ENCODE measurements around the gene JAK3.
A peak's percentile ranks its signal among the peaks of the same experiment; 100 is the strongest.
"Not testable (repeated sequence)": the region's sequence is repeated elsewhere in the genome, so short reads cannot be mapped to it uniquely, and the experiment has no call there.

JAK3 gene

DNA sequence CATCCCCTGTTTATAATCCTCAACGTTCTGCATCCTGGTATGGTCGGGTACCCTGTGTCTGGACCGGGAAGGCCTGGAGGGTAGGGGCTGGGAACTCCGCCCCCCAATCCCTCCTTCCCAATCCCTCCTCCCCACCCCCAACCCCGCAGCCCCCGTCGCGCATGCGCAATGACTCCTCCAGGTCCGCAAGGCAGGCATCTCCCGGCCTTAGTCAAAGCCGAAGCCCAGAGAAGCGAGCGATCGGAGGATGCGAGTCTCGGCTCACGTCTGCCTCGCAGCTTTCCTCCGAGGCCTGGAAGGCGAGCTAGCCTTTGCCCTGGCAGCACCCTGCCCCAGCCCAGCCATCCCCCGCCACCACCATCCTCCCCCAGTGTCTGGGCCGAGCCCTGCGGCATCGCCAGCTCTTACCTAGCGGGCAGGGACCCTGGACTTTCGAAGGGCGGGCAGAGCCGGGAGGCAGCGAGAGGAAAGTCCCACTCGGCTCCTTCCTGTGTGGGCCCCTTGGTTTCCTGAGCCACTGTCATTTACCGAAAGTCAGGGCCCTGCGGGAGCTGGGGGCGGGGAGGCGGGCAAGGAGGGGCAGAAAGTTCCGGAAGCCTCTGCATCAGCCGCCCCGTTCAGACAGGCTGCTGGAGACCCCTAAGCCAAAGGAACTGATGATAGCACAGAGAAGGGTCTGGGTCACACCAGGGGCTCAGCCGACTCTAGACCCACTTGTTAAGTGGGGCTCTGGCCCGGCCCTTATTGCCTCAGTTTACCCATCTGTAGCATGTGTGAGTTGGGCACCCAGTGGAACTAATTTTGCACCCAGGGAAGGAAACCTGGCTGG lies at the start of gene JAK3:
TSS of gene JAK3 (minus strand) at position 445 of the 829 bp plus-strand sequence. CDS start 3,565 bp downstream, outside the sequence.
- peak; percentile 92 to 94 for DNase-seq

DNA sequence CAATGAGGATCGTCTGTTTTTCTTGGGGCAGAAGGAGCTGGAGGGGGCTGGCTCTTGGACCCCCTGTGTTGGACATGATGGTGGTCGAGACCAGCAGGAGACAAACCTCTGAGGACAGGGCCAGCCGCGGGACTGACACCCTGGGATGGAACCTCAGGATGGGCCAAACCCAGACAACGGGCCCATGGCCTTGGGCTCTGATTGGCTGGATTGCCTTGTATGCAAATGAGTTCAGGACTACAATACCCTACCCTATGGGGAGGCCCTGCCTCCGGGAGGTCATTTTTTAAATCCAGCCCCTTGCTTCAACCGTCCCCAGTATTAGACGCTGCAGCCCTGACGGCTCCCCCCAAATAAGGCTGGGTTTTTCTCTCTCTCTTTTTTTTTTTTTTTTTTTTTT lies 46.0 kb upstream of the JAK3 start:
- no peak for DNase-seq

- peak in 1 of 2 experiments; percentile 16 for DNase-seq
Observed at GRCh38 chr19:17889609-17890214, 41.9 kb upstream of the JAK3 start.

GRCh38 chr19:17888260-17888659 lies 40.5 kb upstream of the JAK3 start:
- DNase-seq, result no peak

GRCh38 chr19:17887221-17887620 lies 39.4 kb upstream of the JAK3 start:
- not testable (repeated sequence) for DNase-seq

- no peak for DNase-seq
Observed at GRCh38 chr19:17886515-17886914, 38.7 kb upstream of the JAK3 start.

DNA sequence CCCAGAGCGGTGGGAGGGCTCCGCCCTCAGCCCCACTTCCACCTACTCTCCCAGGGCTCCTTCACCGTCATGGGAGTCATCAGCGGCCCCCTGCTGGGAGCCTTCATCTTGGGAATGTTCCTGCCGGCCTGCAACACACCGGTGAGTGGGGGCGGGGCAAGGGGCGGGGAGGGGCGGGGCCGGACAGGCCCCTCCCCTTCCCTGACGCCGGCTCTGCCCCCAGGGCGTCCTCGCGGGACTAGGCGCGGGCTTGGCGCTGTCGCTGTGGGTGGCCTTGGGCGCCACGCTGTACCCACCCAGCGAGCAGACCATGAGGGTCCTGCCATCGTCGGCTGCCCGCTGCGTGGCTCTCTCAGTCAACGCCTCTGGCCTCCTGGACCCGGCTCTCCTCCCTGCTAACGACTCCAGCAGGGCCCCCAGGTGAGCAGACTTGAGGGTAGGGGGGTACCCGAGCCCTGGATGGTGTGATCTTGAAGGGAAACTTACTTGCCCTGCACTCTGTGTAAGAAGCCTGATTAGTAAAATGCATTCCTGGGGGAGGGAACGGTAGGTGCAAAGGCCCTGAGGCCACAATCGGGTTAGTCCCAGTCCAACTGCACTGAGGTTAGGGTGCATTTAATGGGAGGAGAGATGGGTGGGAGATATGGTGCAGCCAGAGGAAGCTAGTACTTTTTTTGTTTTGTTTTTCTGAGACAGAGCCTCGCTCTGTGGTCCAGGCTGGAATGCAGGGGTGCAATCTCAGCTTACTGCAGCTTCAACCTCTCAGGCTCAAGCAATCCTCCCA lies 36.0 kb upstream of the JAK3 start:
- no peak for DNase-seq

- DNase-seq, result no peak
Observed at GRCh38 chr19:17881701-17882100, 33.9 kb upstream of the JAK3 start.

- no peak for DNase-seq
Observed at GRCh38 chr19:17879466-17879865, 31.7 kb upstream of the JAK3 start.

DNA sequence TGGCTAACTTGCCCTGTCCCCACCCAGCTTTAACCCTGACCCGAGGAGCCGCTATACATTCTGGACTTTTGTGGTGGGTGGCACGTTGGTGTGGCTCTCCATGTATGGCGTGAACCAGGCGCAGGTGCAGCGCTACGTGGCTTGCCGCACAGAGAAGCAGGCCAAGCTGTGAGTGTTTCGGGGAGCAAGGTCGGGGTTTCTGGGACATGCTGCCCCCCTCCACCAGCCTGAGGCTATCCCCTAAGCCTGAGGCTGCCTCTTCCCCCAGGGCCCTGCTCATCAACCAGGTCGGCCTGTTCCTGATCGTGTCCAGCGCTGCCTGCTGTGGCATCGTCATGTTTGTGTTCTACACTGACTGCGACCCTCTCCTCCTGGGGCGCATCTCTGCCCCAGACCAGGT lies 29.9 kb upstream of the JAK3 start:
- no peak for DNase-seq

GRCh38 chr19:17874758-17875135 lies 27.0 kb upstream of the JAK3 start:
- DNase-seq, result no peak

DNA sequence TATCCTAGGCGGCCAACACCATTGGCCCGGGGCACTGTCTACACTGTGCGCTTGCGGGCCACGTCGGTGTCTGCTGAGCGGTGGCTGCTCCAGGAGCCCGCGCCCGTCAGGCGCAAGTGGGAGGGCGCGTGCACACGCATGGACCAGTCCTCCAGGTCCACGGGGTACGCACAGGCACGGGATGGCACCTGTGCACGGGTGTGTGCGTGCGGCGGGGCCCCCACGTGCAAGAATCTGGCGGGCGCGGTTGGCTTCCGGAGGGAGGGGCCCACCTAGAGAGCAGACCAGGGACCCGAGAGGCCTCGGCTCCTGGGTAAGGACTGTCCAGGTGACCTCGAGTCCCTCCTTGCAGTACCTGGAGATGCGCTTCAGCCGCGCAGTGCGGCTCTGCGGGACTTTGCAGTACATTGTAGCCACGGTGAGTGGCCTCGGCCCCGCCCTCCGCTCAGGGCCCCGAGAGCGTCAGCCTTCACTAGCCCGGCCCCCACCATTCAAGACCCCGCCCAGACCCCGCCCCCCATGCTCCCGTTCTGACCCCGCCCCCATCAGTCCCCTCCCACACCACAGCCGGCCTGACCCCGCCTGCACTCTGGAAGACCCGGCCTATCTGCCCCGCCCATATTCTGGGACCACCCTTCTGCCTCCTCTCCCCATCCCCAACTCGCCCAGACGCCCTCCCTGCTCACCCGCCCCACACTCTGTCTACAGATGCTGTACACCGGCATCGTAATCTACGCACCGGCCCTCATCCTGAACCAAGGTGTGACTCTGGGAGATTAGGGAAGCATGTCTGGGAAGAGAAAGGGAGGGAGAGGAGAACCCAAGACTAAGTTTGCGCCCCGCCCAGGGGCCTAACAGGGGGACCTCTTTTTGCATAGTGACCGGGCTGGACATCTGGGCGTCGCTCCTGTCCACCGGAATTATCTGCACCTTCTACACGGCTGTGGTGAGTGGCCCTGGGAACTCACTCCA lies 26.3 kb upstream of the JAK3 start:
- peak; percentile 76 to 77 for DNase-seq

DNA sequence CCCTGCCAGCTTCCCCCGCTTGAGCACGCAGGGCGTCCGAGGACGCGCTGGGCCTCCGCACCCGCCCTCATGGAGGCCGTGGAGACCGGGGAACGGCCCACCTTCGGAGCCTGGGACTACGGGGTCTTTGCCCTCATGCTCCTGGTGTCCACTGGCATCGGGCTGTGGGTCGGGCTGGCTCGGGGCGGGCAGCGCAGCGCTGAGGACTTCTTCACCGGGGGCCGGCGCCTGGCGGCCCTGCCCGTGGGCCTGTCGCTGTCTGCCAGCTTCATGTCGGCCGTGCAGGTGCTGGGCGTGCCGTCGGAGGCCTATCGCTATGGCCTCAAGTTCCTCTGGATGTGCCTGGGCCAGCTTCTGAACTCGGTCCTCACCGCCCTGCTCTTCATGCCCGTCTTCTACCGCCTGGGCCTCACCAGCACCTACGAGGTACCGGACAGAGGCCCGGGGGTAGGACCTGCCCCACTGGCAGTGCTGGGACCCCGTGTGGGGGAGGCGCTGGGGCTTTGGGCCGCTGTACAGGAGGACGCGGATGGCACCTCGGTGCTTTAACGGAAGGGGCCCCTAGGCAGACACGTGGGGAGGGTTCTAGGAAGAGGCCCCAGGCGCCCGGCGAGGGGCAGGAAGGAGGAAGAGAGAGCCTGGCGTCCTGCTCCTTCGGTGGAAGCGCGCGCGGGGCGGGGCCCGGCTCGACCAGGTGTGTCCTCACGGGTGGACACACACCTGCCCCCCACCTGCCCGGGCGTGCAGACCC lies 24.6 kb upstream of the JAK3 start:
- DNase-seq, result peak; percentile 71 to 75

GRCh38 chr19:17871878-17872250 lies 24.1 kb upstream of the JAK3 start, which contains the start of gene SLC5A5:
TSS of gene SLC5A5 (plus strand) at chr19:17871945. CDS start at chr19:17872320, 375 bp downstream.
- DNase-seq, result peak in 1 of 2 experiments; percentile 50

GRCh38 chr19:17871032-17871877 lies 23.5 kb upstream of the JAK3 start:
- DNase-seq, result no peak

- no peak for DNase-seq
Observed at GRCh38 chr19:17869114-17869608, 21.4 kb upstream of the JAK3 start.

DNA sequence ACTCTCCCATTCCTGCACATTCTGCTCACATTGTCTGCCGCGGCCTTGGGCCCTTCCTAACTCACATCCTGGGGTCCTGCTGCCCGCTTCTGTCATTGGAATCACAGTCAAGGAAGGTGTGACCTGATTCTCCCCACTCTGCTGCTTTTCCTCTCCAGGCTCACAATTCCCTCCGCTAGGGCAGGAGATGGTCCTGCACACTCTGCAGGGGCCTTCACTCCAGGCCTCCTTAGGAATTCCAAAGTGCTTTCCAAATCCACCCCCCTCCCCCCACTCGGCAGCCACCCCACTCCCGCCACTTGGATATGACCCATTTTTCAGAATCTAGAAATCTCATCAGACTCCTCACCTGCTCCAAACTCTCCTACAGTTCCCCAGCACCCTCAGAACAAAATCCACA lies 20.9 kb upstream of the JAK3 start:
- DNase-seq, result no peak

GRCh38 chr19:17866964-17867486 lies 19.2 kb upstream of the JAK3 start:
- no peak for DNase-seq

GRCh38 chr19:17866312-17866963 lies 18.7 kb upstream of the JAK3 start:
- DNase-seq, result no peak

Measured in activated CD4-positive, alpha-beta T cell treated with anti-CD3 and anti-CD28 coated beads, Interleukin-2, amount 50 U/mL, for 48 hours (primary cell).